Omental fat pad (tissue), 4 donors: ENCODE data around the gene WDR45B. TPM values are rescaled to one million over a fixed set of nuclear protein-coding genes. Genes with fewer than 3 reads are reported as not detected.

Experiments used
- ATAC-seq: fragments of 150-250 bp; one replicate; pipeline ENCODE4 v1.9.1; 2016; ENCODE audit warnings: mild to moderate bottlenecking, moderate library complexity; ENCODE audit not compliant: low FRiP score
- DNase-seq: peaks from one replicate; pipeline ENCODE4 v3.0.0-alpha.2; 2019; ENCODE audit warnings: low spot score
- CTCF ChIP-seq, 3 donors: fragments of 450-650 bp; IDR thresholded peaks; one replicate each; pipeline ENCODE4 v1.5.1; 2016 to 2017; ENCODE audit warnings: antibody characterized with exemption in 3 of 3, mild to moderate bottlenecking in 3 of 3, moderate library complexity in 2 of 3
- total RNA-seq, 4 donors: library from RNA; depleted of rRNA; stranded (reverse); fragments of >200 nt; gene quantifications; one replicate each; pipeline ENCODE4 v1.1.0, GENCODE V29; 2016

WDR45B gene
- total RNA-seq, 4 donors from 2014 or later, result 63.0 to 139 (median 86.0) TPM

- ATAC-seq, result no peak
- no peak for DNase-seq
- TF ChIP-seq CTCF (IDR thresholded peaks at IDR 0.05), result no peak
Measured at GRCh38 chr17:82649501-82650261, 1.4 kb upstream of the WDR45B start.

GRCh38 chr17:82648742-82649331 lies 593 bp upstream of the WDR45B start:
- no peak for DNase-seq
- ATAC-seq, result peak; percentile 25
- no peak for TF ChIP-seq CTCF (IDR thresholded peaks at IDR 0.05)

- TF ChIP-seq CTCF (IDR thresholded peaks at IDR 0.05), result no peak
- ATAC-seq, result peak; percentile 25
- DNase-seq, result no peak
Measured at GRCh38 chr17:82647593-82648164, 565 bp downstream of the WDR45B start.

GRCh38 chr17:82645516-82645915 lies 2.7 kb downstream of the WDR45B start:
- DNase-seq, result no peak
- ATAC-seq, result no peak
- no peak for TF ChIP-seq CTCF (IDR thresholded peaks at IDR 0.05)

- ATAC-seq (no peak), DNase-seq (no peak)
- TF ChIP-seq CTCF (IDR thresholded peaks at IDR 0.05), result no peak
Measured at GRCh38 chr17:82644148-82644547, 4.1 kb downstream of the WDR45B start.

GRCh38 chr17:82642022-82642421 lies 6.2 kb downstream of the WDR45B start:
- no peak for TF ChIP-seq CTCF (IDR thresholded peaks at IDR 0.05)
- ATAC-seq (no peak), DNase-seq (no peak)
